GM23338 (cell line): Measurements from ENCODE around the gene CNTNAP2. TPM values are rescaled to one million over a fixed set of nuclear protein-coding genes. Genes with fewer than 3 reads are reported as not detected.

ENCODE experiments used
- ATAC-seq: fragments of 200-7000 bp; cut with Tn5 transposase; 3 replicates; pipeline ENCODE4 v1.9.1; 2020
- DNase-seq: peaks from one replicate; pipeline ENCODE4 v3.0.0-alpha.2; 2015; ENCODE audit warnings: low spot score
- H2AFZ ChIP-seq: fragments of 200-600 bp; sonication (generic); 2 replicates; pipeline ENCODE4 v1.8.0; 2016; ENCODE audit warnings: antibody characterized with exemption, mild to moderate bottlenecking, moderate library complexity
- H3F3A ChIP-seq: fragments of 200-600 bp; sonication (generic); replicated peaks from 2 replicates; pipeline ENCODE4 v1.8.0; 2017; ENCODE audit warnings: antibody characterized with exemption, mixed run types, low read depth
- H3K27ac ChIP-seq: fragments of 200-600 bp; sonication (generic); 2 replicates; pipeline ENCODE4 v1.6.1; 2016; ENCODE audit warnings: low read depth
- H3K27me3 ChIP-seq: fragments of 200-600 bp; sonication (generic); 2 replicates; pipeline ENCODE4 v1.8.0; 2016; ENCODE audit warnings: mild to moderate bottlenecking, mixed run types, moderate library complexity; ENCODE audit not compliant: insufficient read depth
- H3K36me3 ChIP-seq: fragments of 200-600 bp; sonication (generic); 2 replicates; pipeline ENCODE4 v1.8.0; 2016; ENCODE audit warnings: mild to moderate bottlenecking; ENCODE audit not compliant: insufficient read depth
- H3K4me1 ChIP-seq: fragments of 200-600 bp; sonication (generic); 2 replicates; pipeline ENCODE4 v1.8.0; 2016; ENCODE audit warnings: mild to moderate bottlenecking, moderate library complexity; ENCODE audit not compliant: insufficient read depth
- H3K4me2 ChIP-seq: fragments of 200-600 bp; sonication (generic); 2 replicates; pipeline ENCODE4 v1.7.1; 2017; ENCODE audit warnings: mixed run types
- H3K4me3 ChIP-seq: fragments of 200-600 bp; sonication (generic); 2 replicates; pipeline ENCODE4 v1.6.1; 2016; ENCODE audit warnings: mixed run types
- H3K79me2 ChIP-seq: fragments of 200-600 bp; sonication (generic); replicated peaks from 2 replicates; pipeline ENCODE4 v1.8.0; 2017; ENCODE audit warnings: mild to moderate bottlenecking; ENCODE audit not compliant: insufficient read depth
- H3K9me2 ChIP-seq: fragments of 200-600 bp; sonication (generic); 2 replicates; pipeline ENCODE4 v1.8.0; 2017; ENCODE audit not compliant: insufficient read depth
- H4K20me1 ChIP-seq: fragments of 200-600 bp; sonication (generic); replicated peaks from 2 replicates; pipeline ENCODE4 v1.8.0; 2017; ENCODE audit warnings: mild to moderate bottlenecking; ENCODE audit not compliant: insufficient read depth
- H3K27ac Mint-ChIP-seq: 2 replicates; pipeline ENCODE4 v1.8.0; 2020; ENCODE audit warnings: inconsistent platforms, mild to moderate bottlenecking, moderate library complexity, mixed read lengths
- H3K27me3 Mint-ChIP-seq: 3 replicates; pipeline ENCODE4 v1.8.0; 2022; ENCODE audit warnings: low read depth, mild to moderate bottlenecking, moderate library complexity, mixed read lengths, inconsistent platforms; ENCODE audit not compliant: insufficient read depth, poor library complexity
- H3K36me3 Mint-ChIP-seq: 3 replicates; pipeline ENCODE4 v1.8.0; 2021; ENCODE audit warnings: low read depth, mild to moderate bottlenecking, inconsistent platforms, moderate library complexity, mixed read lengths
- H3K4me1 Mint-ChIP-seq: 3 replicates; pipeline ENCODE4 v1.8.0; 2020; ENCODE audit warnings: mild to moderate bottlenecking, inconsistent platforms, mixed read lengths
- H3K4me3 Mint-ChIP-seq: 3 replicates; pipeline ENCODE4 v1.8.0; 2021; ENCODE audit warnings: moderate library complexity, mild to moderate bottlenecking, inconsistent platforms, mixed read lengths
- H3K9me3 Mint-ChIP-seq: 3 replicates; pipeline ENCODE4 v1.8.0; 2020; ENCODE audit warnings: moderate library complexity, mild to moderate bottlenecking, inconsistent platforms, mixed read lengths
- CREB1 ChIP-seq: fragments of 250-450 bp; sonication (Bioruptor Pico); IDR thresholded peaks from 2 replicates; pipeline ENCODE4 v1.5.0; 2020; ENCODE audit warnings: low read depth, mild to moderate bottlenecking, moderate library complexity
- JUNB ChIP-seq: IDR thresholded peaks from one replicate; pipeline ENCODE4 v1.6.1; 2016; ENCODE audit warnings: antibody characterized with exemption; ENCODE audit not compliant: unreplicated experiment
- NANOG ChIP-seq: IDR thresholded peaks from 2 replicates; pipeline ENCODE4 v1.6.1; 2016; ENCODE audit warnings: antibody characterized with exemption, borderline replicate concordance
- STAT1 ChIP-seq: IDR thresholded peaks from one replicate; pipeline ENCODE4 v1.6.1; 2016; ENCODE audit warnings: antibody characterized with exemption; ENCODE audit not compliant: unreplicated experiment
- ZNF331 ChIP-seq: fragments of 250-450 bp; sonication (Bioruptor Pico); IDR thresholded peaks from 2 replicates; pipeline ENCODE4 v1.5.0; 2020; ENCODE audit warnings: low read depth, mild to moderate bottlenecking, moderate library complexity
- polyA plus RNA-seq: library from polyadenylated mRNA; unstranded; fragments of >200 nt; fragmentation: Nextera tagmentation; extraction: Ambion mirVana; gene quantifications from 2 replicates; pipeline ENCODE4 v1.2.1, GENCODE V29; 2016
- total RNA-seq: library from RNA; depleted of rRNA; stranded (reverse); fragments of >200 nt; shearing (Covaris generic); gene quantifications from 2 replicates; pipeline ENCODE4 v1.2.3, GENCODE V29; 2014
- TF ChIP-seq, protein P1 (sequence below): fragments of 250-450 bp; sonication (Bioruptor Pico); IDR thresholded peaks from 2 replicates; pipeline ENCODE4 v1.5.0; 2020; ENCODE audit warnings: mild to moderate bottlenecking, moderate library complexity
- TF ChIP-seq, protein P2 (sequence below): IDR thresholded peaks from 2 replicates; pipeline ENCODE4 v1.6.1; 2016; ENCODE audit warnings: antibody characterized with exemption

The CNTNAP2 gene
- total and polyA plus RNA-seq, 2 experiments from 2014 or later = 38.2 to 61.3 TPM

DNA sequence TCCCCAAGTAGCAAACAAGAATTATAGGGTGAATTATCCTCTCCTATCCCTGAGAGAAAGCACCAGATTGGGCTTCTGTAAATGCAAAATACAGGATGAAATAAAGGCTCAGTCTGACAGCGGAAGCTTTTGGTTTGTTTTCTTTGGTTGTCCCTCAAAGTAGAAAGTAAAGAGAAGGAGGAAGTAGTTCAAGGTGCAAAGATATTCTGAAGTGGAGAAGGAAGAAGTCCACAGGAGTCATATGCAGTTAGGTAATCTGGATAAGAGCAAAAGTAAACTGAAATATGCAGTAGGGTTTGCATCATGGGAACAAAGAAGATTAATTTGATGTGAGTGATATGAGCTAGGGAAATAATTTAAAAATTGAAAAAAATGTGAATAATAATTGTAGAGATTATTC, 1071.9 kb downstream of the CNTNAP2 start (continued):
- TF ChIP-seq, protein P1, sequence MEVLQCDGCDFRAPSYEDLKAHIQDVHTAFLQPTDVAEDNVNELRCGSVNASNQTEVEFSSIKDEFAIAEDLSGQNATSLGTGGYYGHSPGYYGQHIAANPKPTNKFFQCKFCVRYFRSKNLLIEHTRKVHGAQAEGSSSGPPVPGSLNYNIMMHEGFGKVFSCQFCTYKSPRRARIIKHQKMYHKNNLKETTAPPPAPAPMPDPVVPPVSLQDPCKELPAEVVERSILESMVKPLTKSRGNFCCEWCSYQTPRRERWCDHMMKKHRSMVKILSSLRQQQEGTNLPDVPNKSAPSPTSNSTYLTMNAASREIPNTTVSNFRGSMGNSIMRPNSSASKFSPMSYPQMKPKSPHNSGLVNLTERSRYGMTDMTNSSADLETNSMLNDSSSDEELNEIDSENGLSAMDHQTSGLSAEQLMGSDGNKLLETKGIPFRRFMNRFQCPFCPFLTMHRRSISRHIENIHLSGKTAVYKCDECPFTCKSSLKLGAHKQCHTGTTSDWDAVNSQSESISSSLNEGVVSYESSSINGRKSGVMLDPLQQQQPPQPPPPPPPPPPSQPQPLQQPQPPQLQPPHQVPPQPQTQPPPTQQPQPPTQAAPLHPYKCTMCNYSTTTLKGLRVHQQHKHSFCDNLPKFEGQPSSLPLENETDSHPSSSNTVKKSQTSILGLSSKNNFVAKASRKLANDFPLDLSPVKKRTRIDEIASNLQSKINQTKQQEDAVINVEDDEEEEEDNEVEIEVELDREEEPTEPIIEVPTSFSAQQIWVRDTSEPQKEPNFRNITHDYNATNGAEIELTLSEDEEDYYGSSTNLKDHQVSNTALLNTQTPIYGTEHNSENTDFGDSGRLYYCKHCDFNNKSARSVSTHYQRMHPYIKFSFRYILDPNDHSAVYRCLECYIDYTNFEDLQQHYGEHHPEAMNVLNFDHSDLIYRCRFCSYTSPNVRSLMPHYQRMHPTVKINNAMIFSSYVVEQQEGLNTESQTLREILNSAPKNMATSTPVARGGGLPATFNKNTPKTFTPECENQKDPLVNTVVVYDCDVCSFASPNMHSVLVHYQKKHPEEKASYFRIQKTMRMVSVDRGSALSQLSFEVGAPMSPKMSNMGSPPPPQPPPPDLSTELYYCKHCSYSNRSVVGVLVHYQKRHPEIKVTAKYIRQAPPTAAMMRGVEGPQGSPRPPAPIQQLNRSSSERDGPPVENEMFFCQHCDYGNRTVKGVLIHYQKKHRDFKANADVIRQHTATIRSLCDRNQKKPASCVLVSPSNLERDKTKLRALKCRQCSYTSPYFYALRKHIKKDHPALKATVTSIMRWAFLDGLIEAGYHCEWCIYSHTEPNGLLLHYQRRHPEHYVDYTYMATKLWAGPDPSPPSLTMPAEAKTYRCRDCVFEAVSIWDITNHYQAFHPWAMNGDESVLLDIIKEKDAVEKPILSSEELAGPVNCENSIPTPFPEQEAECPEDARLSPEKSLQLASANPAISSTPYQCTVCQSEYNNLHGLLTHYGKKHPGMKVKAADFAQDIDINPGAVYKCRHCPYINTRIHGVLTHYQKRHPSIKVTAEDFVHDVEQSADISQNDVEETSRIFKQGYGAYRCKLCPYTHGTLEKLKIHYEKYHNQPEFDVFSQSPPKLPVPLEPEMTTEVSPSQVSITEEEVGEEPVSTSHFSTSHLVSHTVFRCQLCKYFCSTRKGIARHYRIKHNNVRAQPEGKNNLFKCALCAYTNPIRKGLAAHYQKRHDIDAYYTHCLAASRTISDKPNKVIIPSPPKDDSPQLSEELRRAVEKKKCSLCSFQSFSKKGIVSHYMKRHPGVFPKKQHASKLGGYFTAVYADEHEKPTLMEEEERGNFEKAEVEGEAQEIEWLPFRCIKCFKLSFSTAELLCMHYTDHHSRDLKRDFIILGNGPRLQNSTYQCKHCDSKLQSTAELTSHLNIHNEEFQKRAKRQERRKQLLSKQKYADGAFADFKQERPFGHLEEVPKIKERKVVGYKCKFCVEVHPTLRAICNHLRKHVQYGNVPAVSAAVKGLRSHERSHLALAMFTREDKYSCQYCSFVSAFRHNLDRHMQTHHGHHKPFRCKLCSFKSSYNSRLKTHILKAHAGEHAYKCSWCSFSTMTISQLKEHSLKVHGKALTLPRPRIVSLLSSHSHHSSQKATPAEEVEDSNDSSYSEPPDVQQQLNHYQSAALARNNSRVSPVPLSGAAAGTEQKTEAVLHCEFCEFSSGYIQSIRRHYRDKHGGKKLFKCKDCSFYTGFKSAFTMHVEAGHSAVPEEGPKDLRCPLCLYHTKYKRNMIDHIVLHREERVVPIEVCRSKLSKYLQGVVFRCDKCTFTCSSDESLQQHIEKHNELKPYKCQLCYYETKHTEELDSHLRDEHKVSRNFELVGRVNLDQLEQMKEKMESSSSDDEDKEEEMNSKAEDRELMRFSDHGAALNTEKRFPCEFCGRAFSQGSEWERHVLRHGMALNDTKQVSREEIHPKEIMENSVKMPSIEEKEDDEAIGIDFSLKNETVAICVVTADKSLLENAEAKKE (CRISPR knock-in tag) = no peak

DNA sequence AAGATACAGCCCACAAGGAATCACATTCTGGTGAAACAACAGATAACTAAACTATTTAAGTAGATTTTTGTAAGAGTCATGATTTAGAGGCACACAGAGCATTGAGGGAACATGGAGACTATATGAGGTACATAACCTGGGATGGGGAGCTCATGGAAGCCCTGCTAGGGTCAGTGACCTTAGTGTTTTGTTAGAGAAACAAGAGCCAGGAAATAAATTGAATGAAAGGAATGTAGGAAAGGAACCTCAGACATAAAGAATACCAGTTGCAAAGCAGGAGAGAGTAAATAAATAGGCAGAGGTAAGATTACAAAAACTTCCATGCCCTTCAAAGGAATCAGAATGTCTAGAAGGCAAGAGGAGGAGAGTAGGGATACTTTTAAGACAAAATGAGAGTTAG, 1076.9 kb downstream of the CNTNAP2 start:
- H3K4me3 ChIP-seq = no peak overlapping the region
- no peak overlapping the region for H3K27ac Mint-ChIP-seq
- no peak; the same call in 2 of the 3 replicates for ATAC-seq
- H3K4me1 ChIP-seq = no peaks in the 10 kb centered on the region
- no peaks in the 10 kb centered on the region for H3K36me3 ChIP-seq
- H3K9me3 Mint-ChIP-seq = peaks cover 28% of the 10 kb centered on the region
- peaks cover 2% of the 10 kb centered on the region for H3K27me3 Mint-ChIP-seq
- no peak overlapping the region for H3K27ac ChIP-seq
- H3K9me2 ChIP-seq = no peaks in the 10 kb centered on the region
- no peak overlapping the region for H3K4me3 Mint-ChIP-seq
- peaks cover 15% of the 10 kb centered on the region for H3K4me1 Mint-ChIP-seq
- H3K27me3 ChIP-seq = no peaks in the 10 kb centered on the region
- H3F3A ChIP-seq = no peaks in the 10 kb centered on the region
- peak; percentile 3 for DNase-seq
- no peaks in the 10 kb centered on the region for H3K36me3 Mint-ChIP-seq
- H4K20me1 ChIP-seq = no peaks in the 10 kb centered on the region
- H3K4me2 ChIP-seq = no peak overlapping the region
- H2AFZ ChIP-seq = no peak overlapping the region
- no peaks in the 10 kb centered on the region for H3K79me2 ChIP-seq
- TF ChIP-seq, protein P2, sequence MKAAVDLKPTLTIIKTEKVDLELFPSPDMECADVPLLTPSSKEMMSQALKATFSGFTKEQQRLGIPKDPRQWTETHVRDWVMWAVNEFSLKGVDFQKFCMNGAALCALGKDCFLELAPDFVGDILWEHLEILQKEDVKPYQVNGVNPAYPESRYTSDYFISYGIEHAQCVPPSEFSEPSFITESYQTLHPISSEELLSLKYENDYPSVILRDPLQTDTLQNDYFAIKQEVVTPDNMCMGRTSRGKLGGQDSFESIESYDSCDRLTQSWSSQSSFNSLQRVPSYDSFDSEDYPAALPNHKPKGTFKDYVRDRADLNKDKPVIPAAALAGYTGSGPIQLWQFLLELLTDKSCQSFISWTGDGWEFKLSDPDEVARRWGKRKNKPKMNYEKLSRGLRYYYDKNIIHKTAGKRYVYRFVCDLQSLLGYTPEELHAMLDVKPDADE = no peak
- TF ChIP-seq ZNF331 (CRISPR knock-in tag) = no peak
- TF ChIP-seq CREB1 (CRISPR knock-in tag) = no peak
- TF ChIP-seq STAT1 = no peak
- TF ChIP-seq, protein P1 (CRISPR knock-in tag) = no peak
- no peak for TF ChIP-seq JUNB
- TF ChIP-seq NANOG = no peak
